ENCODE results near the gene MAP2K2. TPM values are rescaled to one million over a fixed set of nuclear protein-coding genes. Genes with fewer than 3 reads are reported as not detected.

The MAP2K2 gene
- total and polyA plus RNA-seq, 4 donors, result 40.3 to 72.7 (median 54.1) TPM

DNA sequence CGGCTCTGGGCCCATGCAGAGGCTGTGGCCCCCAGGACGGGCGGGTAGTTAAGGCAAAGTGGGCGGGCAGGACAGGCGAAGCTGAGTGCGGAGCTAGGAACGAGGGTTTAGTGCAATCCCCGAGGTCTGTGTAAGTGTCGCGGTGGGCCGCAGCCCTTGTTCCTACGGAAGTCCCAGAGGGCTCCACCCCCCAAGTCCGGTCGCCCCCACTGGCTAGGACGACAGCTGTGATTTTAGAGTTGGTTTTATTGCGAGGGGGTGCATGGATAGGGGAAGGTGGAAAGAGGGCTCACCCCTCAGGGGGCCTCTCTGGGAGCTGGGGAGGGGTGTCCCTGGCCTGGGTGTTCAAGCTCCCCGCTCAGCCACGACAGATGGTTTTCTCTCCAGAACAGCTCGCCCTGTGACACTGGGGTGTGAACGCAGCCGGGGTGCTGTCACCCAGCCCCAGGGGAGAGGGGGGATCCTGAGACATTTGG lies 78.9 kb downstream of the MAP2K2 start:
- Histone ChIP-seq H3K9me3 (ENCODE audit: control insufficient read depth in 4 of 4, low read length in 3 of 4) (no peaks in the 10 kb centered on the region), H3K9ac (ENCODE audit: low read depth in 1 of 2, low read length in 2 of 2) (no peak overlapping the region), H3K36me3 (ENCODE audit: control insufficient read depth in 4 of 4, insufficient read depth in 3 of 4, low read depth in 1 of 4, low read length in 3 of 4) (peaks cover 0 to 26% (median 4%) of the 10 kb centered on the region in 4 donors), H3K4me1 (ENCODE audit: control insufficient read depth in 4 of 4, insufficient read depth in 4 of 4, low read length in 3 of 4) (peaks cover 0 to 2% (median 0%) of the 10 kb centered on the region in 4 donors), H3K27ac (ENCODE audit: low read depth in 1 of 2, low read length in 2 of 2) (no peak overlapping the region), H3K27me3 (ENCODE audit: control insufficient read depth in 4 of 4, insufficient read depth in 4 of 4, low read length in 3 of 4) (no peaks in the 10 kb centered on the region), H3K4me3 (ENCODE audit: low read depth in 1 of 3, low read length in 3 of 3) (no peak overlapping the region)
- no peak for DNase-seq (ENCODE audit: low spot score)
- TF ChIP-seq, protein P1, sequence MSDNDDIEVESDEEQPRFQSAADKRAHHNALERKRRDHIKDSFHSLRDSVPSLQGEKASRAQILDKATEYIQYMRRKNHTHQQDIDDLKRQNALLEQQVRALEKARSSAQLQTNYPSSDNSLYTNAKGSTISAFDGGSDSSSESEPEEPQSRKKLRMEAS (IDR thresholded peaks at IDR 0.05), result no peak
- TF ChIP-seq FOXA2 (IDR thresholded peaks at IDR 0.05), result no peak
- TF ChIP-seq FOXA1 (IDR thresholded peaks at IDR 0.05), result no peak
- no peak for TF ChIP-seq GABPA (IDR thresholded peaks at IDR 0.05 in 1 of 2, conservative IDR thresholded peaks at IDR 0.05 in 1 of 2)
- WGBS, result 87% methylated on average over 21 of the region's 21 CpGs

DNA sequence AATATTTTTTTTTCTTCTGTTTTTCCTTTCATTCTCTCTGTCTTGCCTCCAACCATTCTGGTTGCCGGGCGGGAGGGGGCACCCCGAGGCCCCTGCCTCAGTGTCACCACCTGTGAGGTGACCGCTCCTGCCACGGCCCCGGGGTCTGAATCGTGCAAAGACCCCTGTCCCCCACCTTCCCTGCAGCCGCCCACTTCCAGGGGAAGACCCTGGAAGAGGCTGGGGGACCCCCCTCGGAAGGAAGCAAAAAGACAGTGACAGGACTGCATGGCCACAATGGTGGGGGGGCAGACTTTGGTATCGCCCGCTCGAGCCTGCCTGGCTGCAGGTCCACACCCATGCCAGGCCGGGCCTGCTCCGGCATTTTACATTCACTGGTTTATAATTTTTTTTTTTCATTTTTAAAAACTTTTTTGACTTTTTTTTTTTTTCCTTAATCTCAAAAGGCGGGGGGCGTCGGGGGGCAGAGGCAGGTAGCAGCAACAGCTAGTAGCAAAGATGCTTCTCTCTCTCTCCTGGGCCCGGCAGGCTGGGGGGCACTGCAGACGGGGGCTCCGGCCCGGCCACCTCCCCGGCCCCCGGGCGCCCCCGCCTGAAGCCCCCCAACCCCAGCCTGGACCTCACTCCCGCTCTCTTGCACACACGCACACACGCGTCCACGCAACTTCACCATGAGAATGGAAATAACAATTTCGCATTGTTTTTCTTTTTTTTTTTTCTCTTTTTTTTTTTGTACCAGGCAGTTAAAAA lies 79.8 kb downstream of the MAP2K2 start:
- 91% methylated on average over 31 of the region's 31 CpGs for WGBS
- Histone ChIP-seq H3K4me3 (ENCODE audit: low read depth in 1 of 3, low read length in 3 of 3) (no peak overlapping the region), H3K27ac (ENCODE audit: low read depth in 1 of 2, low read length in 2 of 2) (no peak overlapping the region), H3K9me3 (ENCODE audit: control insufficient read depth in 4 of 4, low read length in 3 of 4) (no peaks in the 10 kb centered on the region), H3K36me3 (ENCODE audit: control insufficient read depth in 4 of 4, insufficient read depth in 3 of 4, low read depth in 1 of 4, low read length in 3 of 4) (peaks cover 0 to 24% (median 3%) of the 10 kb centered on the region in 4 donors), H3K27me3 (ENCODE audit: control insufficient read depth in 4 of 4, insufficient read depth in 4 of 4, low read length in 3 of 4) (no peaks in the 10 kb centered on the region), H3K4me1 (ENCODE audit: control insufficient read depth in 4 of 4, insufficient read depth in 4 of 4, low read length in 3 of 4) (no peaks in the 10 kb centered on the region), H3K9ac (ENCODE audit: low read depth in 1 of 2, low read length in 2 of 2) (no peak overlapping the region)
- TF ChIP-seq HNF4A (conservative IDR thresholded peaks at IDR 0.05) (no peak), FOXA1 (IDR thresholded peaks at IDR 0.05) (no peak), EGR1 (IDR thresholded peaks at IDR 0.05; ENCODE audit: low read depth in 2 of 2) (no peak), GABPA (IDR thresholded peaks at IDR 0.05 in 1 of 2, conservative IDR thresholded peaks at IDR 0.05 in 1 of 2) (no peak), HNF4G (IDR thresholded peaks at IDR 0.05) (no peak)
- TF ChIP-seq, protein P2, sequence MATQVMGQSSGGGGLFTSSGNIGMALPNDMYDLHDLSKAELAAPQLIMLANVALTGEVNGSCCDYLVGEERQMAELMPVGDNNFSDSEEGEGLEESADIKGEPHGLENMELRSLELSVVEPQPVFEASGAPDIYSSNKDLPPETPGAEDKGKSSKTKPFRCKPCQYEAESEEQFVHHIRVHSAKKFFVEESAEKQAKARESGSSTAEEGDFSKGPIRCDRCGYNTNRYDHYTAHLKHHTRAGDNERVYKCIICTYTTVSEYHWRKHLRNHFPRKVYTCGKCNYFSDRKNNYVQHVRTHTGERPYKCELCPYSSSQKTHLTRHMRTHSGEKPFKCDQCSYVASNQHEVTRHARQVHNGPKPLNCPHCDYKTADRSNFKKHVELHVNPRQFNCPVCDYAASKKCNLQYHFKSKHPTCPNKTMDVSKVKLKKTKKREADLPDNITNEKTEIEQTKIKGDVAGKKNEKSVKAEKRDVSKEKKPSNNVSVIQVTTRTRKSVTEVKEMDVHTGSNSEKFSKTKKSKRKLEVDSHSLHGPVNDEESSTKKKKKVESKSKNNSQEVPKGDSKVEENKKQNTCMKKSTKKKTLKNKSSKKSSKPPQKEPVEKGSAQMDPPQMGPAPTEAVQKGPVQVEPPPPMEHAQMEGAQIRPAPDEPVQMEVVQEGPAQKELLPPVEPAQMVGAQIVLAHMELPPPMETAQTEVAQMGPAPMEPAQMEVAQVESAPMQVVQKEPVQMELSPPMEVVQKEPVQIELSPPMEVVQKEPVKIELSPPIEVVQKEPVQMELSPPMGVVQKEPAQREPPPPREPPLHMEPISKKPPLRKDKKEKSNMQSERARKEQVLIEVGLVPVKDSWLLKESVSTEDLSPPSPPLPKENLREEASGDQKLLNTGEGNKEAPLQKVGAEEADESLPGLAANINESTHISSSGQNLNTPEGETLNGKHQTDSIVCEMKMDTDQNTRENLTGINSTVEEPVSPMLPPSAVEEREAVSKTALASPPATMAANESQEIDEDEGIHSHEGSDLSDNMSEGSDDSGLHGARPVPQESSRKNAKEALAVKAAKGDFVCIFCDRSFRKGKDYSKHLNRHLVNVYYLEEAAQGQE (IDR thresholded peaks at IDR 0.05), result no peak
- no peak for DNase-seq (ENCODE audit: low spot score)

DNA sequence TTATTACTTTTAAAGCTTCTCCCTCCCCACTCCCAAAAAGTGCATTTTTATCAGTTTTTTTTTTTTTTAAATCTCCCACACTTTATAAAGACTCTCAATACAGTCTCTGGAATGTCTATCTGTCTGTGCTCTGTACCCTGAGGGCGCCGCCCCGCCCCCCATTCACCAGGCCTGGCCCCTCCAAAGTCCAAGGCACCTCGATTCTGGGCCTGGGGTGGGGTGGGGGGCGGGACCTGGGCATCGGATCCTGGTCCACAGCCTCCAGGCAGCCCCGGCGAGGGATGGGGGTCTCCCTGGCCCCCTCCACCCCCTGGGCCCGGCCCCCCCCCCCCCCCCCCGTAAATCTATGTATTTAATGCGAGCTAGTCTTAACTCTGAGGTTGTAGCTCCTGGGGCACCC lies 80.5 kb downstream of the MAP2K2 start:
- H3K36me3 ChIP-seq (ENCODE audit: control insufficient read depth in 4 of 4, insufficient read depth in 3 of 4, low read depth in 1 of 4, low read length in 3 of 4), result peaks cover 0 to 24% (median 3%) of the 10 kb centered on the region in 4 donors
- DNase-seq (ENCODE audit: low spot score), result no peak
- TF ChIP-seq, protein P1 (IDR thresholded peaks at IDR 0.05), result no peak
- no peak for TF ChIP-seq HNF4G (IDR thresholded peaks at IDR 0.05)
- no peak for TF ChIP-seq TAF1 (conservative IDR thresholded peaks at IDR 0.05)
- TF ChIP-seq FOXA1 (IDR thresholded peaks at IDR 0.05), result no peak
- TF ChIP-seq, protein P3, sequence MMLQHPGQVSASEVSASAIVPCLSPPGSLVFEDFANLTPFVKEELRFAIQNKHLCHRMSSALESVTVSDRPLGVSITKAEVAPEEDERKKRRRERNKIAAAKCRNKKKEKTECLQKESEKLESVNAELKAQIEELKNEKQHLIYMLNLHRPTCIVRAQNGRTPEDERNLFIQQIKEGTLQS (IDR thresholded peaks at IDR 0.05), result no peak
- no peak for TF ChIP-seq GABPA (IDR thresholded peaks at IDR 0.05 in 1 of 2, conservative IDR thresholded peaks at IDR 0.05 in 1 of 2)
- 84% methylated on average over 11 of the region's 11 CpGs for WGBS
- H3K9me3 ChIP-seq (ENCODE audit: control insufficient read depth in 4 of 4, low read length in 3 of 4), result no peaks in the 10 kb centered on the region
- H3K27me3 ChIP-seq (ENCODE audit: control insufficient read depth in 4 of 4, insufficient read depth in 4 of 4, low read length in 3 of 4), result no peaks in the 10 kb centered on the region
- no peak overlapping the region for H3K9ac ChIP-seq (ENCODE audit: low read depth in 1 of 2, low read length in 2 of 2)
- H3K27ac ChIP-seq (ENCODE audit: low read depth in 1 of 2, low read length in 2 of 2), result no peak overlapping the region
- no peak overlapping the region for H3K4me3 ChIP-seq (ENCODE audit: low read depth in 1 of 3, low read length in 3 of 3)
- H3K4me1 ChIP-seq (ENCODE audit: control insufficient read depth in 4 of 4, insufficient read depth in 4 of 4, low read length in 3 of 4), result no peaks in the 10 kb centered on the region

All from liver (tissue), 9 donors.